Measurements from ENCODE around the gene IL1RAP. TPM values are rescaled to one million over a fixed set of nuclear protein-coding genes. Genes with fewer than 3 reads are reported as not detected.

The IL1RAP gene
- total and polyA plus RNA-seq, 4 donors: 15.4 to 26.7 (median 21.4) TPM

GRCh38 chr3:190521998-190522397 lies 8.1 kb downstream of the IL1RAP start:
- Histone ChIP-seq H3K4me1 (ENCODE audit: control insufficient read depth, insufficient read depth, low read length) (no peaks in the 10 kb centered on the region), H3K27ac (ENCODE audit: low read depth, low read length) (no peak overlapping the region), H3K36me3 (ENCODE audit: control insufficient read depth, insufficient read depth, low read length) (no peaks in the 10 kb centered on the region), H3K9me3 (ENCODE audit: control insufficient read depth, insufficient read depth, low read length) (peaks cover 2% of the 10 kb centered on the region), H3K4me3 (ENCODE audit: low read depth, low read length) (no peak overlapping the region), H3K27me3 (ENCODE audit: control insufficient read depth, insufficient read depth, low read length) (no peaks in the 10 kb centered on the region)
- no peak for DNase-seq (ENCODE audit: low read depth in 4 of 6, low spot score in 6 of 6)
- no CpG with 5 or more reads among the region's 3 CpGs for WGBS (ENCODE audit: insufficient coverage)

GRCh38 chr3:190522621-190523222 lies 8.8 kb downstream of the IL1RAP start:
- H3K36me3 ChIP-seq (ENCODE audit: control insufficient read depth, insufficient read depth, low read length): no peaks in the 10 kb centered on the region

GRCh38 chr3:190524942-190525341 lies 11.1 kb downstream of the IL1RAP start:
- no peaks in the 10 kb centered on the region for H3K4me1 ChIP-seq (ENCODE audit: control insufficient read depth, insufficient read depth, low read length)
- no peaks in the 10 kb centered on the region for H3K36me3 ChIP-seq (ENCODE audit: control insufficient read depth, insufficient read depth, low read length)
- no peak overlapping the region for H3K27ac ChIP-seq (ENCODE audit: low read depth, low read length)
- H3K27me3 ChIP-seq (ENCODE audit: control insufficient read depth, insufficient read depth, low read length): no peaks in the 10 kb centered on the region
- WGBS (ENCODE audit: insufficient coverage): 87% methylated on average over 1 of the region's 1 CpG
- peaks cover 2% of the 10 kb centered on the region for H3K9me3 ChIP-seq (ENCODE audit: control insufficient read depth, insufficient read depth, low read length)
- DNase-seq (ENCODE audit: low read depth in 4 of 6, low spot score in 6 of 6): no peak
- H3K4me3 ChIP-seq (ENCODE audit: low read depth, low read length): no peak overlapping the region

More at GRCh38 chr3:190522621-190523222, 8.8 kb downstream of the IL1RAP start:
- H3K27ac ChIP-seq (ENCODE audit: low read depth, low read length): no peak overlapping the region
- no peaks in the 10 kb centered on the region for H3K4me1 ChIP-seq (ENCODE audit: control insufficient read depth, insufficient read depth, low read length)
- H3K9me3 ChIP-seq (ENCODE audit: control insufficient read depth, insufficient read depth, low read length): peaks cover 2% of the 10 kb centered on the region
- no peaks in the 10 kb centered on the region for H3K27me3 ChIP-seq (ENCODE audit: control insufficient read depth, insufficient read depth, low read length)
- DNase-seq (ENCODE audit: low read depth in 4 of 6, low spot score in 6 of 6): no peak
- no peak overlapping the region for H3K4me3 ChIP-seq (ENCODE audit: low read depth, low read length)

- H3K36me3 ChIP-seq (ENCODE audit: control insufficient read depth, insufficient read depth, low read length): no peaks in the 10 kb centered on the region
- H3K4me1 ChIP-seq (ENCODE audit: control insufficient read depth, insufficient read depth, low read length): no peaks in the 10 kb centered on the region
- WGBS (ENCODE audit: insufficient coverage): no CpG with 5 or more reads among the region's 2 CpGs
- H3K27me3 ChIP-seq (ENCODE audit: control insufficient read depth, insufficient read depth, low read length): no peaks in the 10 kb centered on the region
- peaks cover 2% of the 10 kb centered on the region for H3K9me3 ChIP-seq (ENCODE audit: control insufficient read depth, insufficient read depth, low read length)
- H3K27ac ChIP-seq (ENCODE audit: low read depth, low read length): no peak overlapping the region
- no peak for DNase-seq (ENCODE audit: low read depth in 4 of 6, low spot score in 6 of 6)
- H3K4me3 ChIP-seq (ENCODE audit: low read depth, low read length): no peak overlapping the region
Measured at GRCh38 chr3:190525634-190526033, 11.7 kb downstream of the IL1RAP start.

- peaks cover 2% of the 10 kb centered on the region for H3K9me3 ChIP-seq (ENCODE audit: control insufficient read depth, insufficient read depth, low read length)
- no peaks in the 10 kb centered on the region for H3K36me3 ChIP-seq (ENCODE audit: control insufficient read depth, insufficient read depth, low read length)
- H3K27me3 ChIP-seq (ENCODE audit: control insufficient read depth, insufficient read depth, low read length): no peaks in the 10 kb centered on the region
- no peak overlapping the region for H3K27ac ChIP-seq (ENCODE audit: low read depth, low read length)
- H3K4me3 ChIP-seq (ENCODE audit: low read depth, low read length): no peak overlapping the region
- 79% methylated on average over 4 of the region's 5 CpGs for WGBS (ENCODE audit: insufficient coverage)
- H3K4me1 ChIP-seq (ENCODE audit: control insufficient read depth, insufficient read depth, low read length): no peaks in the 10 kb centered on the region
- no peak for DNase-seq (ENCODE audit: low read depth in 4 of 6, low spot score in 6 of 6)
Measured at GRCh38 chr3:190526787-190527762, 13.2 kb downstream of the IL1RAP start.

GRCh38 chr3:190528706-190529105 lies 14.8 kb downstream of the IL1RAP start:
- H3K4me1 ChIP-seq (ENCODE audit: control insufficient read depth, insufficient read depth, low read length): peaks cover 8% of the 10 kb centered on the region
- H3K36me3 ChIP-seq (ENCODE audit: control insufficient read depth, insufficient read depth, low read length): no peaks in the 10 kb centered on the region
- DNase-seq (ENCODE audit: low read depth in 4 of 6, low spot score in 6 of 6): no peak
- no peaks in the 10 kb centered on the region for H3K9me3 ChIP-seq (ENCODE audit: control insufficient read depth, insufficient read depth, low read length)
- no peak overlapping the region for H3K4me3 ChIP-seq (ENCODE audit: low read depth, low read length)
- H3K27ac ChIP-seq (ENCODE audit: low read depth, low read length): no peak overlapping the region
- WGBS (ENCODE audit: insufficient coverage): 86% methylated on average over 3 of the region's 3 CpGs
- H3K27me3 ChIP-seq (ENCODE audit: control insufficient read depth, insufficient read depth, low read length): no peaks in the 10 kb centered on the region

- H3K4me1 ChIP-seq (ENCODE audit: control insufficient read depth, insufficient read depth, low read length): peaks cover 8% of the 10 kb centered on the region
- no peaks in the 10 kb centered on the region for H3K9me3 ChIP-seq (ENCODE audit: control insufficient read depth, insufficient read depth, low read length)
- H3K4me3 ChIP-seq (ENCODE audit: low read depth, low read length): no peak overlapping the region
- no peaks in the 10 kb centered on the region for H3K27me3 ChIP-seq (ENCODE audit: control insufficient read depth, insufficient read depth, low read length)
- no peak for DNase-seq (ENCODE audit: low read depth in 4 of 6, low spot score in 6 of 6)
- WGBS (ENCODE audit: insufficient coverage): 75% methylated on average over 3 of the region's 3 CpGs
- H3K27ac ChIP-seq (ENCODE audit: low read depth, low read length): no peak overlapping the region
- H3K36me3 ChIP-seq (ENCODE audit: control insufficient read depth, insufficient read depth, low read length): no peaks in the 10 kb centered on the region
Measured at GRCh38 chr3:190531406-190531805, 17.5 kb downstream of the IL1RAP start.

GRCh38 chr3:190532731-190533203 lies 18.9 kb downstream of the IL1RAP start:
- Histone ChIP-seq H3K4me3 (ENCODE audit: low read depth, low read length) (no peak overlapping the region), H3K9me3 (ENCODE audit: control insufficient read depth, insufficient read depth, low read length) (no peaks in the 10 kb centered on the region), H3K36me3 (ENCODE audit: control insufficient read depth, insufficient read depth, low read length) (no peaks in the 10 kb centered on the region), H3K27ac (ENCODE audit: low read depth, low read length) (no peak overlapping the region), H3K27me3 (ENCODE audit: control insufficient read depth, insufficient read depth, low read length) (no peaks in the 10 kb centered on the region), H3K4me1 (ENCODE audit: control insufficient read depth, insufficient read depth, low read length) (peaks cover 8% of the 10 kb centered on the region)
- DNase-seq (ENCODE audit: low read depth in 4 of 6, low spot score in 6 of 6): no peak
- 92% methylated on average over 3 of the region's 7 CpGs for WGBS (ENCODE audit: insufficient coverage)

GRCh38 chr3:190533511-190534281 lies 19.8 kb downstream of the IL1RAP start:
- peak in 2 of 6 donors; percentile 28 to 75 for DNase-seq (ENCODE audit: low read depth in 4 of 6, low spot score in 6 of 6)
- Histone ChIP-seq H3K36me3 (ENCODE audit: control insufficient read depth, insufficient read depth, low read length) (no peaks in the 10 kb centered on the region), H3K4me3 (ENCODE audit: low read depth, low read length) (no peak overlapping the region), H3K27ac (ENCODE audit: low read depth, low read length) (no peak overlapping the region), H3K27me3 (ENCODE audit: control insufficient read depth, insufficient read depth, low read length) (no peaks in the 10 kb centered on the region), H3K9me3 (ENCODE audit: control insufficient read depth, insufficient read depth, low read length) (no peaks in the 10 kb centered on the region), H3K4me1 (ENCODE audit: control insufficient read depth, insufficient read depth, low read length) (peaks cover 8% of the 10 kb centered on the region)
- WGBS (ENCODE audit: insufficient coverage): 58% methylated on average over 6 of the region's 13 CpGs

All from spinal cord (tissue), 10 donors.